ENCODE data around the gene VWA1.
A peak's percentile ranks its signal among the peaks of the same experiment; 100 is the strongest.
"Not testable (repeated sequence)": the region's sequence is repeated elsewhere in the genome, so short reads cannot be mapped to it uniquely, and the experiment has no call there.

Gene VWA1

GRCh38 chr1:1403653-1404052, 31.8 kb upstream of the VWA1 start:
- no peak for DNase-seq

GRCh38 chr1:1406101-1406820, 29.2 kb upstream of the VWA1 start:
- no peak for DNase-seq

GRCh38 chr1:1406821-1407635, 28.5 kb upstream of the VWA1 start, which contains the start of gene MRPL20:
TSS of gene MRPL20 (minus strand) at chr1:1407293. CDS start at chr1:1407217, 76 bp downstream.
- peak; percentile 96 for DNase-seq

GRCh38 chr1:1407636-1408318, 27.7 kb upstream of the VWA1 start:
- DNase-seq: peak; percentile 42

- DNase-seq: not testable (repeated sequence)
Observed at GRCh38 chr1:1410238-1410637, 25.3 kb upstream of the VWA1 start.

- DNase-seq: no peak
Observed at GRCh38 chr1:1411626-1412025, 23.9 kb upstream of the VWA1 start.

GRCh38 chr1:1412311-1412902, 23.1 kb upstream of the VWA1 start:
- DNase-seq: peak; percentile 56

- DNase-seq: no peak
Observed at GRCh38 chr1:1415751-1416150, 19.7 kb upstream of the VWA1 start.

GRCh38 chr1:1417396-1417795, 18.1 kb upstream of the VWA1 start:
- DNase-seq: not testable (repeated sequence)

- DNase-seq: not testable (repeated sequence)
Observed at GRCh38 chr1:1417825-1418463, 17.5 kb upstream of the VWA1 start.

- no peak for DNase-seq
Observed at GRCh38 chr1:1418464-1419362, 16.8 kb upstream of the VWA1 start.

- no peak for DNase-seq
Observed at GRCh38 chr1:1419363-1419812, 16.1 kb upstream of the VWA1 start.

- no peak for DNase-seq
Observed at GRCh38 chr1:1419813-1420653, 15.5 kb upstream of the VWA1 start.

- DNase-seq: no peak
Observed at GRCh38 chr1:1420654-1421141, 14.8 kb upstream of the VWA1 start.

- DNase-seq: no peak
Observed at GRCh38 chr1:1421147-1421906, 14.2 kb upstream of the VWA1 start, which contains the start of gene ANKRD65. TSS of gene ANKRD65 (minus strand) at chr1:1421276. CDS start at chr1:1421005, 271 bp downstream.

GRCh38 chr1:1421907-1422464, 13.5 kb upstream of the VWA1 start:
- DNase-seq: no peak

GRCh38 chr1:1422465-1423244, 12.8 kb upstream of the VWA1 start:
- DNase-seq: no peak

- no peak for DNase-seq
Observed at GRCh38 chr1:1423245-1423597, 12.3 kb upstream of the VWA1 start.

All from stimulated activated CD4-positive, alpha-beta T cell treated with anti-CD3 and anti-CD28 coated beads, Interleukin-1b, Interleukin-23, amount 100 ng/mL, for 48 hours (primary cell).